HG03103 (cell line): ENCODE results near the gene ITPR2.

Source experiments
- ATAC-seq: cut with Tn5 transposase; IDR thresholded peaks from one replicate; pipeline ENCODE4 v1.9.1; 2021; ENCODE audit warnings: low read depth; ENCODE audit not compliant: unreplicated experiment

Gene ITPR2

DNA sequence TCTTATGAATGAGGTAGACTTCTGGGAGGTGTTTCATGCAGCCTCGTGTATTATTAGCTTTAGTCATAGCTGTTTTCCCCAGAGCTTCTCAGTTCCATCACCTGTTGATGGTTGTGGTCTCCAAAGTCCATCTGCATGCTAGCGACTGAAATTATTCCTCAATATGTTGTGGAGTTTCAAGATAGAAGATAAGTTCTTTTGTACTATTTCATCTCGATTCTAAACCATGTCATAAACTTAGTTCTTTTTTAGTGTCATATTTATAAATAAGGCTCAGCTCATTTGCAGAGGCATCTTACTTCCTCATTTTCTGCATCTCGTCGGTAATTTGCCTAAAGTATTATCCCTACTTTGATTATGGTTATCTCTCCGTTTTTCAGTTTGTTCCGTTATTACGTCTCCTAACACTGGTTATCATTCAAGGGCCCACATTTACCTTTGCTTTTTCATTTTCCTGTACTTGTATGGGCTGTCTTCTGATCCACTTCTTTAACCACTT, 119.1 kb downstream of the ITPR2 start:
- peak; percentile 66 for ATAC-seq

DNA sequence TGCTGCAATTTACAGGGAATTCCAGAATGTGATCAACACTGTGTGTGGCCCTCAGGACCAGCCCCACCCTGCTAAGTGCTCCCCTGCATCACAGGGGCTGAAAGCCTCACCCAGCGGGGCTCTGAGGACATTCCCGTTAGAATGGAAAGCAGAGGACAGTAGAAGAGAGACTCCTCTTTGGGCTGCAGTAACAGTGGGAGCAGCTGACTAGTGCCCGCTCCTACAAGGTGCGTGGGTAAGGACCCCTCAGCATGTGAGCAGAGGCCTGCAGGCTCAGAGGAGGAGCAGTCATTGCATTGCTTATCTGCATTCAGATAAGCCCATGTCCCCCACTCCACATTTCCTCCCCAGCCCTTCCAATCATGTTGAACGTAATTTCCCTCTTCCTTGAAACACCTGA, 120.1 kb downstream of the ITPR2 start:
- ATAC-seq = no peak

DNA sequence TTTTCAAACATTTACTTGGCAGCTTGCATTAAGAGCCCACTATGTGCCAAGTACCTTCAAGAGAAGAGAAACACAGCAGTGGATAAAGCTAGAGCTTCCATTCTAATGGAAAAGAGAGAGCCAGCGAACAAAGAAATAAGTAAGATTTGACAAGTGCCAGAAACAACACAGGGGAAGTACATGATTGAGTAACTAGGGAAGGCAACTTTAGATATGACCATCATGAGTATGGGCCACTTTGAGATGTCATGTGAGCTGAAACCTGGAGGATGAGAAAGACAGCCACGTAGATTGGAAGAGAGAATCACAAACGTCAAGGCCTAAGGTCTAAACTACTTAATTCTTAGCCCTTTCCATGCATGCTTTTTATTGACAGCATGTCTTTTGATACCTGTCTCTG, 121.4 kb downstream of the ITPR2 start:
- no peak for ATAC-seq

DNA sequence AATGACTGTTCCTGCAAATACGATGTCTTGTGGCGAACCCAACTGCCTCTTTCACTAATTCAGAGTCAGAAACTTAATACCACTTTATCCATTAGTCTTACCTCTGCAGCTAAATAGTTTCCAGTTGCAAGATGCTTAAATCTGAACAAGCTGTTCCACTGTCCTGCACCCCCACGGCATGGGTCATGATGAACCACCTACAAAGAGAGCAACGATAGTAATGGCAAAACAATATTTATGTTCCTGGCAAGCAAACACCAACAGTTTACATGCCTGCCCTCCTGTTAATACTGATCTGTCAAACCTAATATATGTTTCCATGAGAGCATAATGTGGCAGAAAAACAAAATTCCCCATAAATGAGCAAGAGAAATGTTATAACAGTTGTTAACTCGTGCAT, 121.9 kb downstream of the ITPR2 start:
- no peak for ATAC-seq

- ATAC-seq = no peak
Observed at GRCh38 chr12:26705851-26706250, 127.1 kb downstream of the ITPR2 start.

DNA sequence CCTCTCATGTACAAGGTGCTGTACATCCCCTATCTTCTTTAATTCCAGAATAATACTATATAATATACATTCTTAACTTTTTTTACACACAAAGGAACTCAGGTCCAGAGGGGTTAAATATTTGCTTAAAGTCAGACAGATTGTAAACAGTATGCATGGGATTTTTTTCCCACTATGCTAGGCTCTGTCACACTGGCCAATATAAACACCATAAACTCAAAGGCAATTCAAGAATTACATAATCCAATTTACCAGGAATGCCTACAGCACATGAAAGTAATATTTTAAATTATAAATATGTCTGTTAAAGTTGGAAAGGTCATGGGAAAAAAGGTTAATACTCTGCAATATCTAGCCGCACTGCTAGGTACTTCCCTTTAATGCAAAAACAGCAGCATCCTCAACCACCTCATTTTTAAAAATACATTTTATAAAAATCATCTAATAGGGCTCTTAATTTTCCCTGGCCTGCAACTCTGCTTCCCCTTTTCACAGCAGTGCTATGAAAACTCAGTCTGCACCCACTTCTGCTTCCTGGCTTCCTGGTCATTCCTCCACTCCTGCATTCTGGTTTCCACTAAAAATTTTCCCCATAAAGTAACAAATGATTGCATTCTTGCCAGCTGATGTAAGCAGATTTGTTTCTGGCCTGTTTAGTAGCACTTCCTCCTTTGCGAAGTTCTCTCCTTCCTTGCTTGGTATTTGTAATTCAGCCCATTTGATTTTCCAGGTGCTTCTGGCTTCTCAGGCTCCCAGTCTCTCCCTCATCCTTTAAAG, 128.1 kb downstream of the ITPR2 start:
- no peak for ATAC-seq

- ATAC-seq = no peak
Observed at GRCh38 chr12:26704214-26704613, 128.8 kb downstream of the ITPR2 start.

DNA sequence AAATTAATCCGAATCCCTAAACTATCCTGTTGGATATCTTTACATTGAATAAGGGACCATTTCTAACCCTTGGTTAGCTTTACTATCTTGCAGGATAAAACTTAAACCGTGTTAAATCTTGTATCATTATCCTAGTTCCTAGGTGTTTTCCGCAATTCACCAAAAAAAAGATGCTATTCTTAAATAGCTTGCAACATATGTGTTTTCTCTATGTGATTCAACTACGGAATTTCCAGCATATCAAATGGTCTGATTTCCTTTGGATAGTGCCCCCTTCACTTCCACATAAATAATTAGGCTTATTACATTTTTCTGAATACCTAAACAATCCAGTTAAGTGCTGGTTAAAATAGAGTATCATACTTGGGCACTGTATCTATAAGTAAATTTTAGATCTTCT, 130.3 kb downstream of the ITPR2 start:
- ATAC-seq = no peak

GRCh38 chr12:26701604-26702215, 131.3 kb downstream of the ITPR2 start:
- ATAC-seq = no peak

- no peak for ATAC-seq
Observed at GRCh38 chr12:26700430-26700829, 132.6 kb downstream of the ITPR2 start.

- ATAC-seq = no peak
Observed at GRCh38 chr12:26699237-26699636, 133.8 kb downstream of the ITPR2 start.

- no peak for ATAC-seq
Observed at GRCh38 chr12:26698186-26698585, 134.8 kb downstream of the ITPR2 start.

DNA sequence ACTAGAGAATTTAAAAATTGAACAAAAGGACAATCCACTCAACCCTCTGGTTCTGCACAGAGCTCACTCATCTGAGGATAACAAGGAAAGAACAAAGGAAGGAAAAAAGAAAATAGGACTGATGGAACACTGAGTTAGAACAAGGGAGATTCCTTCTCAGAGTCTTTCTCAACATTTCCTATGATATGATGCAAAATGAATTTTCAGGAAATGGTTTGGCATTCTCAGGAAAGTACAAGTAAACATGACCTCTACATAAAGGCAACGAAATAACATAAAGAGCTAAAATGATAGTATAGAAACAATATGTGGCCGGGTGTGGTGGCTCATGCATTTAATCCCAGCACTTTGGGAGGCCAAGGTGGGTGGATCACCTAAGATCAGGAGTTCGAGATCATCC, 135.8 kb downstream of the ITPR2 start:
- no peak for ATAC-seq

GRCh38 chr12:26696613-26697092, 136.3 kb downstream of the ITPR2 start:
- no peak for ATAC-seq

DNA sequence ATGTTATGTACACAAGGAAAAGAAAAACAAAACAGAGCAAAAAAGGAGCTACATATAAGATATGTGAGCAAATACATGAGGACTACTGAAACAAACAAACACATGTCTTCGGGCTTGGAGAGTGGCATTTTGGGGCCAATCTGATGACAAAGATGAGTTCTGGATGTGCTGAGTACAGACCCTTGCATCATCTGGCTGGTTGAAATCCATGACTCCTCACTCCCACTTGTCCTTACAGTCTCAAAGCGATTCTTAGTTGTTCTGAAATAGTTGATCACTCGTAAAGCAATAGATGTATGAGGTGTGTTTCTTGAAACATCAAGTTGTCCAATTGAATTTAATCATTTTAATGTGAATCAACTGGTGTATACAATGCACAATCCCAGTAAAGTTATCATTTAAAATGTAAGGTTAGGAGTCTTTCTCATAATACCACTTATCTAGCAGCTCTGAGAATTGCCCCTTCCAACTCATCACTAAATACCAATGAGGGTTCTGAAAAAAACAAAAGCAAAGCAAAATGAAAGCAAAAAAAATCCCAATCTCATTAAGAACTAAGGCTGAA, 136.9 kb downstream of the ITPR2 start:
- no peak for ATAC-seq

DNA sequence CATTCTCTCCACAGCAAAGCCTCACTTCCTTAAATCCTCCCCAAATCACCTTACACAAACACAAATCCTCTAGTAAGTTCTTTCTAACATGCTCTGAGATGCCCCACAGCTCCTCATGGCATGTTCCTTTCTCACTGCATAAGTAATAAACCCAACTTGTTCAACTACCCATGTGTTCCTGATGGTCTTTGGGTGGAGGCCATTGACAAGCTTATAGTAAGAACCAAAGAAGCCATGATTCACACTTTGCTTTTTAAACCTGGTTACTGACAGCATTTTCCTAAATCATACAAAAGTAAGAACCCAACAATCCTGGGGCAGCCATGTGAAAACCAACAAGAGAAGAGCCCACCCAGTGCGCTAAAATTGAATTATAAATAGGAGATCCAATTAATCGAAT, 138.6 kb downstream of the ITPR2 start:
- no peak for ATAC-seq

- ATAC-seq = no peak
Observed at GRCh38 chr12:26692407-26692806, 140.6 kb downstream of the ITPR2 start.

DNA sequence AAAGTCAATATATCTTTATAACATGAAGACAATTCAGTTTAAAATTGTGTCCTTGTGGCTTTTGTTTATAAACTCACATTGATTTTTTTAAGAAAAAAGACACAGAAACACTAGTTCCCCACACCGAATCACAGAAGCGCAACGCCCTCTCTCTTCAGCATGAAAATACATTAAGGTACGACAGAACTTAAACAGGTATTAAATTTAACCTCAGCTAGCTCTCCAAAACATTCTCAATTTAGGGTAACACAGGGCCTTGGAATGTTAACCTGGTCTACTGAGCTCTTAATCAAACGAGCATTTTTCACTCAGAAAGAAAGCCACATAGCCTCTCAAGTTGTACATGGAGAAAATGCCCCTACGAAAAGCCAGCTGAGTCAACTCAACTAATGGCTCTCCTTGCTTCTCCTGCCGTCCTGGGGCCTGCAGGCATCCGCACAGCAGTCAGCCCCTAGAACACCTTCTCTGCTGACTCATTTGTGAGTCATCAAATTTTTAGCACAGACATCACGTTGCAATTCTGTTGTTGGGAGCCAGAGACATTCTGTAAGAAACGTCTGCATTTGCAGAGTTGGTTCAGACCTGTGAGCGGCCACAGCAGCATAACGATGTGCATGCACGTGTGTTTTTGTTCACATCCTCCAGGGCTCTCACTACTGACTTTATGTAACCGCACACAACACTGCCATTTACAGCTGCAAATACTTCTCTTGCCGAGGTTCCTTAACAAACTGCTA, 141.6 kb downstream of the ITPR2 start:
- no peak for ATAC-seq

- ATAC-seq = no peak
Observed at GRCh38 chr12:26690601-26691000, 142.4 kb downstream of the ITPR2 start.

- no peak for ATAC-seq
Observed at GRCh38 chr12:26689281-26689841, 143.6 kb downstream of the ITPR2 start.
